Uterus (tissue), 4 donors: ENCODE measurements around the gene ACSF2. TPM values are rescaled to one million over a fixed set of nuclear protein-coding genes. Genes with fewer than 3 reads are reported as not detected.

Experiments used
- DNase-seq, 2 donors: peaks; one replicate each; pipeline ENCODE4 v3.0.0-alpha.2; 2019 to 2020
- H3K27ac ChIP-seq, 2 donors: fragments of 200-600 bp; sonication (generic); 1 replicate in 1 of 2; 2 replicates in 1 of 2; pipeline ENCODE4 v1.5.1; 2016 to 2018
- H3K27me3 ChIP-seq, 2 donors: fragments of 200-600 bp; sonication (generic); one replicate each; pipeline ENCODE4 v1.5.1; 2018 to 2019; ENCODE audit warnings: control low read depth in 1 of 2
- H3K36me3 ChIP-seq, 2 donors: fragments of 200-600 bp; sonication (generic); one replicate each; pipeline ENCODE4 v1.5.1; 2019; ENCODE audit warnings: control low read depth in 1 of 2
- H3K4me1 ChIP-seq, 2 donors: fragments of 200-600 bp; sonication (generic); one replicate each; pipeline ENCODE4 v1.5.1; 2018 to 2019; ENCODE audit warnings: control low read depth in 1 of 2
- H3K4me3 ChIP-seq, 2 donors: fragments of 200-600 bp; sonication (generic); 1 replicate in 1 of 2; 2 replicates in 1 of 2; pipeline ENCODE4 v1.5.1; 2018 to 2019; ENCODE audit warnings: mild to moderate bottlenecking in 1 of 2
- H3K9me3 ChIP-seq, 2 donors: fragments of 200-600 bp; sonication (generic); one replicate each; pipeline ENCODE4 v1.5.1; 2019; ENCODE audit warnings: control low read depth in 1 of 2
- CTCF ChIP-seq, 4 experiments: fragments of 200-600 bp in 2 of 4; fragments of 450-650 bp in 2 of 4; sonication (generic) in 2 of 4; IDR thresholded peaks; one replicate each; pipeline ENCODE4 v1.5.1; 2016 to 2019; ENCODE audit warnings: antibody characterized with exemption in 4 of 4, mild to moderate bottlenecking in 2 of 4, moderate library complexity in 1 of 4
- POLR2A ChIP-seq, 2 donors: fragments of 450-650 bp; IDR thresholded peaks; one replicate each; pipeline ENCODE4 v1.6.1; 2016; ENCODE audit warnings: antibody characterized with exemption in 2 of 2, mild to moderate bottlenecking in 1 of 2, moderate library complexity in 1 of 2
- intact Hi-C: fragments of 100-400 bp; cut with DNase I; formaldehyde crosslinking; loops from one replicate; pipeline ENCODE4 v1.15.1; 2023; ENCODE audit warnings: low total_unique reads
- total RNA-seq, 4 donors: library from RNA; depleted of rRNA in 3 of 4; stranded (reverse); fragments of >200 nt in 3 of 4; gene quantifications; one replicate each; pipeline versions ENCODE4 v1.1.0 to v1.2.4, GENCODE V29; 2014 to 2023
- donor health status: DM: yes; HTN: yes; CAD: no.

ACSF2 gene
- total RNA-seq, 4 donors from 2014 or later: 16.7 to 60.6 (median 45.7) TPM

GRCh38 chr17:50507871-50508572 is 82.0 kb downstream of the ACSF2 start, which contains the start of gene MYCBPAP:
Gene MYCBPAP (plus strand): TSS chr17:50508439. CDS start chr17:50508675, 236 bp downstream.
- H3K27me3 ChIP-seq: no peaks in the 10 kb centered on the region
- H3K27ac ChIP-seq: peak within 1 kb of the TSS; percentile 80 to 90
- no peaks in the 10 kb centered on the region for H3K4me1 ChIP-seq
- DNase-seq: peak; percentile 81 to 87
- H3K9me3 ChIP-seq: no peaks in the 10 kb centered on the region
- TF ChIP-seq POLR2A (IDR thresholded peaks at IDR 0.05) (peak in 1 of 2 donors; percentile 50), CTCF (IDR thresholded peaks at IDR 0.05) (peak; percentile 11 to 27 (median 14))
- no peaks in the 10 kb centered on the region for H3K36me3 ChIP-seq
- intact Hi-C loops: no loop called here
- H3K4me3 ChIP-seq: peak within 1 kb of the TSS; percentile 44 to 52

GRCh38 chr17:50508573-50509460 is 82.8 kb downstream of the ACSF2 start:
- peak overlapping the region; percentile 80 to 90 for H3K27ac ChIP-seq

GRCh38 chr17:50511058-50511457 is 85.0 kb downstream of the ACSF2 start:
- no peak for DNase-seq
- TF ChIP-seq CTCF (IDR thresholded peaks at IDR 0.05): no peak
- no peak for TF ChIP-seq POLR2A (IDR thresholded peaks at IDR 0.05)
- H3K4me1 ChIP-seq: no peaks in the 10 kb centered on the region
- no peaks in the 10 kb centered on the region for H3K36me3 ChIP-seq
- H3K27me3 ChIP-seq: no peaks in the 10 kb centered on the region
- no peak overlapping the region for H3K4me3 ChIP-seq
- intact Hi-C loops: no loop called here
- H3K9me3 ChIP-seq: no peaks in the 10 kb centered on the region
- H3K27ac ChIP-seq: peak overlapping the region in 1 of 2 donors; percentile 21

More at GRCh38 chr17:50508573-50509460, 82.8 kb downstream of the ACSF2 start:
- H3K4me3 ChIP-seq: peak overlapping the region; percentile 44 to 52
- intact Hi-C loops: no loop called here
- no peaks in the 10 kb centered on the region for H3K4me1 ChIP-seq
- DNase-seq: no peak
- no peaks in the 10 kb centered on the region for H3K9me3 ChIP-seq
- H3K27me3 ChIP-seq: no peaks in the 10 kb centered on the region
- TF ChIP-seq CTCF (IDR thresholded peaks at IDR 0.05): peak in 1 of 4 experiments; percentile 1
- TF ChIP-seq POLR2A (IDR thresholded peaks at IDR 0.05): peak in 1 of 2 donors; percentile 0
- H3K36me3 ChIP-seq: no peaks in the 10 kb centered on the region

- DNase-seq: no peak
- no peaks in the 10 kb centered on the region for H3K4me1 ChIP-seq
- intact Hi-C loops: no loop called here
- H3K9me3 ChIP-seq: no peaks in the 10 kb centered on the region
- no peak overlapping the region for H3K27ac ChIP-seq
- H3K27me3 ChIP-seq: no peaks in the 10 kb centered on the region
- no peak overlapping the region for H3K4me3 ChIP-seq
- TF ChIP-seq CTCF (IDR thresholded peaks at IDR 0.05) (no peak), POLR2A (IDR thresholded peaks at IDR 0.05) (no peak)
- no peaks in the 10 kb centered on the region for H3K36me3 ChIP-seq
Measured at GRCh38 chr17:50513495-50513894, 87.5 kb downstream of the ACSF2 start.

- H3K4me3 ChIP-seq: no peak overlapping the region
- H3K27ac ChIP-seq: no peak overlapping the region
- intact Hi-C loops: no loop called here
- DNase-seq: no peak
- H3K36me3 ChIP-seq: no peaks in the 10 kb centered on the region
- no peaks in the 10 kb centered on the region for H3K9me3 ChIP-seq
- no peak for TF ChIP-seq POLR2A (IDR thresholded peaks at IDR 0.05)
- no peak for TF ChIP-seq CTCF (IDR thresholded peaks at IDR 0.05)
- H3K4me1 ChIP-seq: no peaks in the 10 kb centered on the region
- no peaks in the 10 kb centered on the region for H3K27me3 ChIP-seq
Measured at GRCh38 chr17:50514388-50514787, 88.4 kb downstream of the ACSF2 start.
